GM21576 (cell line): ENCODE measurements around the gene RRM1.
"Not testable (repeated sequence)": the region's sequence is repeated elsewhere in the genome, so short reads cannot be mapped to it uniquely, and the experiment has no call there.

ENCODE experiments used
- ATAC-seq: cut with Tn5 transposase; IDR thresholded peaks from one replicate; pipeline ENCODE4 v1.9.1; 2021; ENCODE audit warnings: mild to moderate bottlenecking, moderate library complexity; ENCODE audit not compliant: unreplicated experiment

The RRM1 gene

DNA sequence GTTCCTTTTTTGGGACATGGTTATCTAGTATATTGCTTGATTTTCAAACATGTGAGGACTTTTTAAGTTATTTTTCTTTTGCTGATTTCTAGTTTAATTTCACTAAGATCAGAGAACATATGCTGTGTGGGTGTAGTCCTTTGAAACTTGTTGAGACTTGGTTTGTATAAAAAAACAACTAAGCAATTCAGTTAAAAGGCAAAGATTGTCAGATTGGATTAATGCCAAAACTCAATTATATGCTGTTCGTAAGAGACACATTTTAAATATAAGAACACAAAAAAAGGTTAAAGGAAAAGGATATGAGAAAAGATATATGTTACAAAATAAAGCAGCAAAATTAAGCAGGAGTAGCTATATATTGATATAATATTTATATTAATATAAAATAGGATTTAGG is 17.8 kb upstream of the RRM1 start:
- ATAC-seq, result no peak

DNA sequence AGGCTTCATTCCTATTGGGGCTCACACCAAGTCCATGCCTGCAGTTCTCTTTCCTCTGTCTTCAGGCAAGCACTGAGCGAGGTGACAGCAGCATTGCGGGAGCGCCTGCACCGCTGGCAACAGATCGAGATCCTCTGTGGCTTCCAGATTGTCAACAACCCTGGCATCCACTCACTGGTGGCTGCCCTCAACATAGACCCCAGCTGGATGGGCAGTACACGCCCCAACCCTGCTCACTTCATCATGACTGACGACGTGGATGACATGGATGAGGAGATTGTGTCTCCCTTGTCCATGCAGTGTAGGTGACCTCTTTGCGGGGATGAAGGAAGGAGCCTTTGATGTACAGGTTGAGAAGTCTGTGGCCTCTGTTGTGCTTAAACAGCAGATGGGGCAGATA is 11.4 kb upstream of the RRM1 start:
- no peak for ATAC-seq

DNA sequence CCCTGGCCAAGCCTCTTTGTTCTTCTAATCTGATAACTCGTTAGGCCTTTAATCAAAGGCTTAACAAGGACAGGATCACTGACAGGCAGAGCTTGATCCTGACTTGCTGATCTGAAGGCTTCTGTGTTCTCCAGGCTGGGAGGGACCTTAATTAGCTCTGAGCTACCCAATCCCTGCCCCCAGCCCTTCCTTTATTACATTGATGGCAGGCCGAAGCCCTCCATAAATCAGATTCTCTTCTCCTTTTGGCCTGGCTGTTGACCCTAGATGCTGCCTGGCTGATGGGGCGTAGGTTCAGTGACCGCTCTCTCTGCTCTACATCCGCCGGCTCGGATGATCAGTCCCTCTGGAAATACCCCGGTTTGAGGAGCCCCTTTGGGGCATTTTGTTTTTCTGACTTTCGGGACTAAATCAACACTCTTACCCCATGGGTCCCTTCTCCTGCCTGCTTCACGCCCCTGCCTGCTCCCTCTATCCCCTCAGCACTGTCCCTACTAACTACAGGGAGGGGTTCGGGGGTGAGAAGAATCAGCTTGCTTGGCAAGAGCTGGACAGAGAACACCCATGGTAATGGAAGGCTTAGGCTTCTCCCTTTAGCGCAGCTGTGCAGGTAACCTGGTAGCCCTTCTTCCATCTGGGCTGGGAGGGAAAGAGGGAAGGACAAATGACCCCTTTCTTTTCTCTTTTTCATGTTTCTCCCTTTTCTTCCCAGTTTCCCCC is 10.0 kb upstream of the RRM1 start:
- ATAC-seq, result no peak

DNA sequence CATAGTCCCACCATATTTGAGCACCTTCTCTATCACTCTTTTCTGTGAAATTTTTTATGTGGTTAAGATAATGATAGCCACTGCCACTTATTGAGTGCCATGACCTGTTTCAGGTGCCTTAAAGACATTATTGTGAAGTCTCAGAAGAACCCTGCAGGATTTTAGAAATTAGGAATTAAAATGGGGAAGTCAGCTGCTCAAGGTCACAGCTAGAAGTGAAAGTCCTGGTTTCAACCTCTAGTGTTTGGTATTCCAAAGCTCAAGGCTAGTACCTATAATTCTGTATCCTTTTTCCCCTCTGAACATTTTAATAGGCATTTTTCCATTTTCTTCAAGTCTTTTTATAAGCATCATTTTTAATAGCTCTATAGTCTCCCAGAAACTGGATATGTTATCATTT is 9.0 kb upstream of the RRM1 start:
- no peak for ATAC-seq

DNA sequence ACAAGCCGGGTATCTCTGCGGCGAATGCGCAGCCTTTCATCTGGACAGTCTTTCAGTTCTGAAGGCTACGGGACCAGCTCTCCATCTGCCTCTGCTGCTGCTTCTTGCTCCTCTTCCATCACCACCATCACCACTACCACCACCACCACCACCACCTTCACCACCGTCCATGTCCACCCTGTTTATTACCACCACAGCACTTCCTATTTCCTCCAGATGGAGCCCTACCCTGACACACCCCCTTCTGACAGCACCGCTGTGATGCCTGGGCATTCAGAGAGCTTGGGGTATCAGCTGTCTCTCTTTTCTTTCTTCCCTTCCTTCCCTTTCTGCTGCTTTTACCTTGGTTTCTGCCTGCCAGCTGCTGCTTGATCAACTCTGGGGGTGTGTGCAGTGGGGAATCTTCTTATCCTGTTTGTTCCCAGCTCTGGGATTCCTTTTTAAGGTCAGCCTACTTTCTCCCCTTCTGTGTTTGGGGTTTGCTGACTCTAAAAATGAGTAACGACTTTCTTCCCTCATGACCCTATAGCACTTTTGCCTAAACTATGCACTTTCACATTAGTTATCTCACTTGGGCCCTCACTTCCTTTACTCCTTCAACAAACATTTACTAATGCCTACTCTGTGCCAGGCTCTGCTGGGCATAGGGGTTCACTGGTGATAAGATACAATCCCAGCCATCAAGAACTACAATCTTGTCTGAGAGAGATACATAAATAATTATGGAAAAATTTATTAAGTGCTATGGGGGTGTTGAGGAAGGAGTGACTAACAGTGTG is 7.8 kb upstream of the RRM1 start:
- no peak for ATAC-seq

DNA sequence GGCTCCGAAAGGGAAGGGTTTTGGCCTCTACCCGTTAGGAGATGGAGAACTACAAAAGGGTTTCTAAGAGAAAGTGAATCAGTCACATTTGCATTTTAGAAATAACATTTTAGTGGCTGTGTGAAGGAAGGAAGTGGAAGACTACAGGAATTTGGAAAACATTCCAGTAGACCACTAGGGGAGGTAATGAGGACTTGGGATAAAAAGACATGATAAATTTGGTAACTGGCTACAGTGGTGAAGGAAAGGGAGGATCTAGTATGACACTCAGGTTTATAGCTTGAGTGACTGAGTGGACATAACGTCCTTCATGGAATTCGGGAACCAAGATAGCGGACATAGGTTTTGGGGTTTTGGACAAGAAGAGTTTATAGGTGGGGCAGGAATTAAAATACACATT is 7.0 kb upstream of the RRM1 start:
- no peak for ATAC-seq

DNA sequence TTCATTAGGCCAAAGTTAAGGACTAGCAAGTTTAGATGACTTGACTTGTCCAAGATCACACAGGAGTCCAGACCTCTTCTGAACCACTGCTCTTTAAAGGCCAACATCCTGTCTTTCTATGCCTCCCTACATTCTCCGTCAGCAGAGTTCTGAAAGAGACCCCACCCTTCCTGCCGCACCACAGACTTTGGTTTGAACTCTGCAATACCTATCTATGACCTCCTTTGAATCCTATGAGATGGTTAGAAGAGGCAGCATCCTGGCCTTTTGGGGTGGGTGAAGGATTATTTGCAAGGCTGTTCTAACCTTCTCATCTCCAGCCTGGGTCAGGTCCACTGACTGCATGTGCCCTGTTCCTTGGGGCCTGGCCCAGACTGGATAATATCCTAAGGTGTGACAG is 4.3 kb upstream of the RRM1 start:
- ATAC-seq, result no peak

DNA sequence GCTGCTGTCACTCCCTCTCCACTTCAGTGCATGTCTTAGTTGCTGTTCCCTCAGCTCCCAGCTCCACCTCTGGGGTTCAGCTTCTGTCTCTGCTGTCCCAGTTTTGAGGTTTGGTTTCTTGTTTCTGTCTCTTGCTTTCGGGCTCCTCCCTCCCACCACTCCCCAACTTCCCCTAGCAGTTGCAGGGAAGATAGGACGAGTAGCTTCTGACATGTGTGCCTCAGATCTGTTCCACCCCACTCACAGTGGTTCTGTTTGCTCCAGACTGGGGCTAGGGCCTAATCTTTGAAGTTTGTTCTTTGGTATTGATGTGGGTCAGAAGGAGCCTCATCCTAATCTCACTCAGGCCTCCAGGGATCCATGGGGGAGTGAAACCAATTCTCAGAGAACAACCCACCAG is 2.6 kb upstream of the RRM1 start:
- ATAC-seq, result no peak

DNA sequence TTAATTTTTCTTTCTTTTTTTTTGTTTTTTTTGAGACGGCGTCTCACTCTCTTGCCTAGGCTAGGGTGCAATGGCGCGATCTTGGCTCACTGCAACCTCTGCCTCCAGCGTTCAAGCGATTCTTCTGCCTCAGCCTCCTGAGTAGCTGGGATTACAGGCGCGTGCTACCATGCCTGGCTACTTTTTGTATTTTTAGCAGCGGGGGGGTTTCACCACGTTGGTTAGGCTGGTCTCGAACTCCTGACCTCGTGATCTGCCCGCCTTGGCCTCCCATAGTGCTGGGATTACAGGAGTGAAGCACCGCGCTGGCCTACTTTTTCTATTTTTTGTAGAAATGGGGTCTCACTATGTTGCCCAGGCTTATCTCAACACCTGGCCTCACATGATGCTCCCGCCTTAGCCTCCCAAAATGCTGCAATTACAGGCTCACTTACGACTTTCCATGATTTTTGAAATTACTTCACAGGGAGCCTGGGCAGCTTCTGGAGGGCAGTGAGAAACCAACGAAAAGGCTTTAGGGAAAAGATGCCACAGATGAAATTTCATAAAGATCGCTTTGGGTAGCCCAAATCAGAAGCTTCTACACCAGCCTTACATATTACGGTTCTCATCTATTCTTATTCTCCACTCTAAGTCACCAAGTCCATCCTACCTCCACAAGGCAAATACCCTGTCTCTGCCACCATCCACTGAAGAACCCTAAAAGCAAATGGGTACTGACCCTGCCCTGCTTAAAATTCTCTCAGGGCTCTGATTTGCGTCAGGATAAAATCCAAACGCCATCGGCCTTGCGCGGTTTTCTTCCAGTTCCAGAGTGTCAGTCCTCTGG is 866 bp upstream of the RRM1 start:
- no peak for ATAC-seq

DNA sequence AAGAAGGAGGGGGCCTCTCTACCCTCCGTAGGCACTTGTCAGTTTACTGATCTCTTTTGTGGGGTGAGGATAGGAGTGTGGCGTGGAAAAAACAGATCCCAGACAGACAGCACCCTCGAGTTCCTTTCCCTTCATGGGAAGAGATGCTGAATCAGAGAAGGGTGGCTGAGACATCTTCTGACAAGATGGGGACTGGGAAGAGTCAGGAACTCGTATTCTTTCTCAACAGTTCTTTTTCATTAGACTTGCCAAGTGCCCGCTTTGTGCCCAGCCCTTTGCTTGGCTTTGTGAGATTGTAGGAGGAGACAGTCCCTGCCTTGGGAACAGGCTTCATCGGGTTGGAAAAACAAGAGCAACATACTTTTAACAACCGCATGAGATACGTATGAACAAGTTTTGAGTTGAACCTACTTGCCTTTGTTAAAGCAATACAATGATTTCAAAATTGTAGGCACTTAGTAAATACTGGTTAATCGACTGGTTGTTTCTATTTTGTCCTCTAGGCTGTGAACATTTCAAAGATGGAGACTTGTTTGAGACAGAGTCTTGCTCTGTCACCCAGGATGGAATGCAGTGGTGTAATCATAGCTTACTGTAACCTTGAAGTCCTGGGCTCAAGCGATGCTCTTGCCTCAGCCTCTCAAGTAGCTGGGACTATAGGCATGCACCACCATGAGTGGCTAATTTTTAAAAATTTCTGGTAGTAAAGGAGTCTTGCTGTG is 1.1 kb downstream of the RRM1 start:
- no peak for ATAC-seq

DNA sequence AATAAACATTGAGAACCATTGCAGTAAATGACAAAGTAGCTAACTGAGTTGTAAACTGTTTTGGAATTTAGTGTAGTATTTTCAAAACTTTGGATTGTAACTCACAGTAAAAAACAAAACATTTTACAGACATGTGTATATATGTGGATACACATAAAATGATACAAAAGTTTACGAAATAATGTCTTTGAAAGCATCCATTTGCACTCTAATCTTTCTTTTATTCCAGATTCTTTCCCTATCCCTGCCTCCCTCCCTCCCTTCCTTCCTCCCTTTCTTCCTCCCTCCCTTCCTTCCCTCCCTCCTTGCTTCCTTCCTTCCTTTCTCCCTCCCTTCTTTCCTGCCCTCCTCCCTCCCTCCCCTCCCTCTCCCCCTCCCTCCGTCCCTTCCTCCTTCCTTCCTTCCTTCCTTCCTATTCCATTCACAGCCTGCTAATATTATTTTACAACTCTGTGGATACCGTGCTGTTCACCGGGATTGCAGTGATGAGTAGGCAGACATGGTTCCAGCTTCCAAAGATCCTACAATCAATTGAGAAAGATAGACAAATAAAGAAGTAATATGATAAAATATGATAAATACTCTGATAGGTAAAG is 3.5 kb downstream of the RRM1 start:
- no peak for ATAC-seq

DNA sequence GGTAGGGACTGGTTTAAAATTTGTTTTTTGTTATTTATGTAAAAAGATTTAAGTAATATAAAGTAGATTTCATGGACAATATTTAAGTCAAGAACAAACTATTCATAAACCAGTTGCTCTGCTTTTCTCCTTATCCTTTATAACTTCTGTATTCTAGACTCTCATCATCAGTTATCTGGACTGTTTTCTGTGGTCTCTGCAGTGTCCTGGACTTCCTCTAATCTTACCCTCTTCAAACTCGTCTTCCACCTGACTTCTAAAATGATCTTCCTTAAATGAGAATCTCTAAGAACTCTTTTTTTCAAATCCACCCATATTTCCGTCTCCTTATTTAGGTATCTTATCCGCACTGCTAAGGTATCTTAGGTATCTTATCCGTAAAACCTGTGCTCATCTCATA is 8.1 kb downstream of the RRM1 start:
- no peak for ATAC-seq

DNA sequence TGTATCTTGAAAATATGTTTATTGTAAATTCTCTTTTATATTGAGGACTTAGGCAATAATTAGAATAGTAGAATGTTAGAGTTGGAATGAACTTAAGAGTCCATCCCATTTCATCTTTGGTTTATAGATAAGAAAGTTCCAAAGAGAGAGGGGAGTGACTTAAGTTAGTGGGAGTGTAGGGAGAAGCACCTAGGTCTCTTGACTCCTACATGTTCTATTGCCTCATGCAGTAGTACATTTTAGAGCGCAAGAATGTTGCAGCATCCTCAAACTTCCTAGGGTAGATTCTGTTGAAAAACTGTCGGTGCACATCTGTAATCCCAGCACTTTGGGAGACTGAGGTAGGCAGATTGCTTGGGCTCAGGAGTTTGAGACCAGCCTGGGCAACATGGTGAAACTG is 8.7 kb downstream of the RRM1 start:
- no peak for ATAC-seq

DNA sequence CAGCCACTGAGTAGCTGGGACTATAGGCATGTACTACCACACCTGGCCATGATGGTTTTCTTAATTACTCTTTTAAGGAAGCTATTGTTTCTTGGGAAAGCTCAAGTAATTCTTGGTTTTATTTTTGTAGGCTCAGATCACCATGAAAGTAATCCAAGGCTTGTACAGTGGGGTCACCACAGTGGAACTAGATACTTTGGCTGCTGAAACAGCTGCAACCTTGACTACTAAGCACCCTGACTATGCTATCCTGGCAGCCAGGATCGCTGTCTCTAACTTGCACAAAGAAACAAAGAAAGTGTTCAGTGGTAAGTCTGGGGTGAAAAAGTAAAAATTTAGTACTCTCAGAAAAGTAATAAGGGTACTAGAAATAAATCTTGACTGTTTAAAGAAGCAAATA is 11.3 kb downstream of the RRM1 start:
- ATAC-seq, result no peak

DNA sequence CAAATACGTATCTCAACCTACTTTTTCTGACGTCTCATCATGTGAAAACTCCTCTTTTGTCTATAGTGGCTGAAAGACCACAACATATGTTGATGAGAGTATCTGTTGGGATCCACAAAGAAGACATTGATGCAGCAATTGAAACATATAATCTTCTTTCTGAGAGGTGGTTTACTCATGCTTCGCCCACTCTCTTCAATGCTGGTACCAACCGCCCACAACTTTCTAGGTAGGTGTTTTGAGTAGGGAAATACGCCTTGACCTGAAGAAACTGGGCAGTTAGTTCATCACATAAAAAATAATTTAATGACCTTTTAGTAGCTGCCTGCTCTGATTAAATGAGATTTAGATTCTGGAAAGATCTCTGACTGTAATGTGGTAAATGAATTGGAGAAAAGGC is 17.2 kb downstream of the RRM1 start:
- ATAC-seq, result no peak

DNA sequence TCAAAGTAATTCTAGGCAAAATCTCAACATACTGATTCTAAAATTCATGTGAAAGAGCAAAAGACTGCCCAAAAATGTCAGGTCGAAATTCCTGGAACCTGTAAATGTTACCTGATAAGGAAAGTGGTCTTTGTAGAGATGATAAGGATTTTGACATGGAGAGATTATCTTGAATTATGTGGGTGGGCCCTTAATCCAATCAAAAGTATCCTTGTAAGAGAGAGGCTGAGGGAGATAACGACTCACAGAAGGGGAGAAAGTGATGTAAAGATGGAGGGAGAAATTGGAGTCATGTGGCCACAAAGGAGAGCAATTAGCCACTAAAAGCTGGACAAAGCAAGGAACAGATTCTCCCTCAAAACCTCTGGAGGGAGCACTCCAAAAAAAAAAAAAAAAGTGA is 20.5 kb downstream of the RRM1 start:
- ATAC-seq, result no peak

DNA sequence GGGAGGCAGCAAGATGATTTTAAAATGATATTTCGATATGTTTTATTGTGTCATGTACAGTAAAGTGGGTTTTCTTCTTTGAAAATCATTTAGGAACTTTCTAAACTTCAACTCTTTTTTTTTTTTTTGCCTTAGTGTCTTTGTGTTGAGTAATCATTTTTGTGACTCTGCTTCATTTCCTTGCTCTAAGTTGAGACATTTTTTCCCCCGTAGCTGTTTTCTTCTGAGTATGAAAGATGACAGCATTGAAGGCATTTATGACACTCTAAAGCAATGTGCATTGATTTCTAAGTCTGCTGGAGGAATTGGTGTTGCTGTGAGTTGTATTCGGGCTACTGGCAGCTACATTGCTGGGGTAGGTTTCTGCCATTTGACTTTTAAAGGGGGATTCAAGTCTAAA is 23.5 kb downstream of the RRM1 start:
- ATAC-seq, result no peak

DNA sequence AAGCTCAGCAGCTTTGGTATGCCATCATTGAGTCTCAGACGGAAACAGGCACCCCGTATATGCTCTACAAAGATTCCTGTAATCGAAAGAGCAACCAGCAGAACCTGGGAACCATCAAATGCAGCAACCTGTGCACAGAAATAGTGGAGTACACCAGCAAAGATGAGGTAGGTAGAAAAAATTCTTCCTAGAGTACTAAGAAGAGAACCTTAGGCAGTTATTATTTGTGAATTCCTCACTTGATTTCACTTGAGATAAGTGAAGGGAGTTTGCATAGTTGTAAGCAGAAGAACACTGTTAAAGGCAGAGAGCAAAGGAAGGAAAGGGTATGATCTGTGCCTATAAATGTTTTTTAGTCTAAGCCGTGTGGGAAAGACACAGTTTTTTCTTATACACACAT is 28.6 kb downstream of the RRM1 start:
- no peak for ATAC-seq

DNA sequence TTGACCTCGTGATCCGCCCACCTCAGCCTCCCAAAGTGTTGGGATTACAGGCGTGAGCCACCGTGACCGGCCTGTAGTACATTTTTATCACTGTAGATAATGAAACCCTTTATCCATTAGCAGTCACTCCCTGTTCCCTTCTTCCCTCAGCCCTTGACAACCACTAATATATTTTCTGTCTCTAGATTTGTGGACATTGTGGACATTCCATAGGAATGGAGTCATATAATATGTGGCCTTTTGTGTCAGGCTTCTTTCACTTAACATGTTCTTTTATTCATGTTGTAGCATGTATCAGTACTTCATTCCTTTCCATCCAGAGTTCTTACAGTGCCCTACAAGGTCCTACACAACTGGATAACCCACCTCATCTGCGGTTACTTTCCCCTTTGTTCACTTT is 30.5 kb downstream of the RRM1 start:
- no peak for ATAC-seq

DNA sequence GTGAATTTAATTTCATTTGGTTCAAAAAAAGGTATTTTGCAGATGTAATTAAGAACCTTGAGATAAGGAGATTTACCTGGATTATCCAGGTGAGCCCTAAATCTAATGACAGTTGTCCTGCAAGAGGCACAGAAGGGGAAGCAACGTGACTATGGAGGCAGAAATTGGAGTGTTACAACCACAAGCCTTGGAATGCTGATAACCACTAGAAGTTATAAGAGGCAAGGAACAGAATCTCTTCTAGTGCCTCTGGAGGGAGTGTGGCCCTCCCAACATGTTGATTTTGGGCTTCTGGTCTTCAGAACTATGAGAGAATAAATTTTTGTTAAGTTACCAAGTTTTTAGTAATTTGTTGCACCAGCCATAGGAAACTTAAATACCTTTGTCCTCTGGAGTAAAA is 32.8 kb downstream of the RRM1 start:
- no peak for ATAC-seq

DNA sequence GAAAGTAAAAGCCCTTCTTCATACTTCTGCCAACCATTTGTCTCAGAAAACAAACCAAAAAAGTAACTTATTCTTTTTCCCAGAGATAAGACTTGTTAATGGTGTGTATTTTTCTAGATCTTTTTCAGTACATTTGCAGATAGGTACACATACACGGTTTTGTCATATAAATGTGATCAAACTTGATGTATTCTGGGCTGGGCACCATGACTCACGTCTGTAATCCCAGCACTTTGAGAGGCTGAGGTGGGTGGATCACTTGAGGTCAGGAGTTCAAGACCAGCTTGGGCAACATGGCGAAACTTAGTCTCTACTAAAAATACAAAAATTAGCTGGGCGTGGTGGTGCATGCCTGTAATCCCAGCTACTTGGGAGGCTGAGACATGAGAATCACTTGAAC is 35.6 kb downstream of the RRM1 start:
- ATAC-seq, result not testable (repeated sequence)
